ENCODE measurements around the gene FNDC3A.

FNDC3A gene

GRCh38 chr13:49225223-49226042, 249.7 kb downstream of the FNDC3A start:
- no peak overlapping the region for H3K4me3 Mint-ChIP-seq
- no peaks in the 10 kb centered on the region for H3K4me1 Mint-ChIP-seq
- H3K27ac Mint-ChIP-seq: no peak overlapping the region
- H3K36me3 Mint-ChIP-seq (ENCODE audit: low read depth): no peaks in the 10 kb centered on the region
- H3K9me3 Mint-ChIP-seq: no peaks in the 10 kb centered on the region
- peaks cover 57% of the 10 kb centered on the region for H3K27me3 Mint-ChIP-seq (ENCODE audit: low read depth)
- no peak for TF ChIP-seq CTCF (IDR thresholded peaks at IDR 0.05; ENCODE audit: unreplicated experiment in 3 of 3)

- H3K4me3 Mint-ChIP-seq: no peak overlapping the region
- H3K36me3 Mint-ChIP-seq (ENCODE audit: low read depth): no peaks in the 10 kb centered on the region
- no peak for TF ChIP-seq CTCF (IDR thresholded peaks at IDR 0.05; ENCODE audit: unreplicated experiment in 3 of 3)
- peaks cover 46% of the 10 kb centered on the region for H3K27me3 Mint-ChIP-seq (ENCODE audit: low read depth)
- H3K9me3 Mint-ChIP-seq: no peaks in the 10 kb centered on the region
- no peak overlapping the region for H3K27ac Mint-ChIP-seq
- no peaks in the 10 kb centered on the region for H3K4me1 Mint-ChIP-seq
These were observed 250.9 kb downstream of the FNDC3A start for GRCh38 chr13:49226613-49227012.

- no peak overlapping the region for H3K4me3 Mint-ChIP-seq
- H3K36me3 Mint-ChIP-seq (ENCODE audit: low read depth): no peaks in the 10 kb centered on the region
- TF ChIP-seq CTCF (IDR thresholded peaks at IDR 0.05; ENCODE audit: unreplicated experiment in 3 of 3): no peak
- no peaks in the 10 kb centered on the region for H3K27me3 Mint-ChIP-seq (ENCODE audit: low read depth)
- H3K27ac Mint-ChIP-seq: no peak overlapping the region
- no peaks in the 10 kb centered on the region for H3K9me3 Mint-ChIP-seq
- H3K4me1 Mint-ChIP-seq: no peaks in the 10 kb centered on the region
These were observed 259.0 kb downstream of the FNDC3A start for GRCh38 chr13:49234741-49235140.

GRCh38 chr13:49235856-49236431, 260.2 kb downstream of the FNDC3A start:
- no peaks in the 10 kb centered on the region for H3K9me3 Mint-ChIP-seq
- TF ChIP-seq CTCF (IDR thresholded peaks at IDR 0.05; ENCODE audit: unreplicated experiment in 3 of 3): no peak
- H3K4me3 Mint-ChIP-seq: no peak overlapping the region
- no peaks in the 10 kb centered on the region for H3K36me3 Mint-ChIP-seq (ENCODE audit: low read depth)
- H3K4me1 Mint-ChIP-seq: no peaks in the 10 kb centered on the region
- H3K27ac Mint-ChIP-seq: peak overlapping the region in 2 of 3 experiments; percentile 11 to 20
- no peaks in the 10 kb centered on the region for H3K27me3 Mint-ChIP-seq (ENCODE audit: low read depth)

- Mint-ChIP-seq H3K27ac (no peak overlapping the region), H3K4me1 (no peaks in the 10 kb centered on the region), H3K4me3 (no peak overlapping the region), H3K27me3 (ENCODE audit: low read depth) (peaks cover 3% of the 10 kb centered on the region), H3K36me3 (ENCODE audit: low read depth) (no peaks in the 10 kb centered on the region), H3K9me3 (no peaks in the 10 kb centered on the region)
- no peak for TF ChIP-seq CTCF (IDR thresholded peaks at IDR 0.05; ENCODE audit: unreplicated experiment in 3 of 3)
These were observed 262.9 kb downstream of the FNDC3A start for GRCh38 chr13:49238621-49239020.

GRCh38 chr13:49240017-49240416, 264.3 kb downstream of the FNDC3A start:
- Mint-ChIP-seq H3K4me3 (no peak overlapping the region), H3K9me3 (no peaks in the 10 kb centered on the region), H3K36me3 (ENCODE audit: low read depth) (no peaks in the 10 kb centered on the region), H3K4me1 (no peaks in the 10 kb centered on the region), H3K27ac (no peak overlapping the region), H3K27me3 (ENCODE audit: low read depth) (peaks cover 3% of the 10 kb centered on the region)
- TF ChIP-seq CTCF (IDR thresholded peaks at IDR 0.05; ENCODE audit: unreplicated experiment in 3 of 3): no peak
